HT1080 (cell line): ENCODE data around the gene CDA. TPM values are rescaled to one million over a fixed set of nuclear protein-coding genes. Genes with fewer than 3 reads are reported as not detected.

Source experiments
- DNase-seq: peaks from one replicate; pipeline ENCODE4 v3.0.0-alpha.2; 2015; ENCODE audit warnings: low read depth
- total RNA-seq: library from RNA; depleted of rRNA; stranded (reverse); fragments of >200 nt; shearing (Covaris generic); gene quantifications from 2 replicates; pipeline ENCODE4 v1.2.3, GENCODE V29; 2014

The CDA gene
- total RNA-seq, 1 experiment from 2014 or later: 15.0 TPM

GRCh38 chr1:20615946-20616846 lies 27.3 kb downstream of the CDA start:
- no peak for DNase-seq

GRCh38 chr1:20616847-20617487 lies 28.1 kb downstream of the CDA start:
- DNase-seq: no peak

- DNase-seq: no peak
Measured at GRCh38 chr1:20618550-20618949, 29.7 kb downstream of the CDA start.

- no peak for DNase-seq
Measured at GRCh38 chr1:20619999-20620398, 31.1 kb downstream of the CDA start.

GRCh38 chr1:20621012-20621411 lies 32.1 kb downstream of the CDA start:
- no peak for DNase-seq

GRCh38 chr1:20624709-20625108 lies 35.8 kb downstream of the CDA start:
- DNase-seq: no peak

- no peak for DNase-seq
Measured at GRCh38 chr1:20625176-20626097, 36.5 kb downstream of the CDA start.

- no peak for DNase-seq
Measured at GRCh38 chr1:20626098-20626427, 37.2 kb downstream of the CDA start.

GRCh38 chr1:20626524-20626923 lies 37.6 kb downstream of the CDA start:
- DNase-seq: peak; percentile 53

- DNase-seq: no peak
Measured at GRCh38 chr1:20630729-20631128, 41.8 kb downstream of the CDA start.

- no peak for DNase-seq
Measured at GRCh38 chr1:20632386-20632785, 43.5 kb downstream of the CDA start.

GRCh38 chr1:20633190-20634064 lies 44.5 kb downstream of the CDA start, which contains the start of gene PINK1:
Gene PINK1, plus strand, starts transcription at chr1:20633458. Its CDS starts 91 bp downstream, at chr1:20633549.
- DNase-seq: peak; percentile 75

GRCh38 chr1:20634065-20634593 lies 45.2 kb downstream of the CDA start:
- no peak for DNase-seq

- DNase-seq: peak; percentile 61
Measured at GRCh38 chr1:20634594-20635084, 45.7 kb downstream of the CDA start.

GRCh38 chr1:20636785-20637347 lies 48.0 kb downstream of the CDA start:
- no peak for DNase-seq

GRCh38 chr1:20640183-20640597 lies 51.3 kb downstream of the CDA start:
- peak; percentile 48 for DNase-seq

- DNase-seq: no peak
Measured at GRCh38 chr1:20641975-20642374, 53.1 kb downstream of the CDA start.

- no peak for DNase-seq
Measured at GRCh38 chr1:20643080-20643479, 54.2 kb downstream of the CDA start.

- DNase-seq: no peak
Measured at GRCh38 chr1:20644416-20644815, 55.5 kb downstream of the CDA start.

GRCh38 chr1:20645414-20645813 lies 56.5 kb downstream of the CDA start:
- no peak for DNase-seq
